Sigmoid colon (tissue), 7 donors: Measurements from ENCODE around the gene ENTHD1. TPM values are rescaled to one million over a fixed set of nuclear protein-coding genes. Genes with fewer than 3 reads are reported as not detected.

ENCODE experiments used
- DNase-seq: peaks from one replicate; pipeline ENCODE4 v3.0.0-alpha.2; 2019
- H3K27ac ChIP-seq, 4 donors: fragments of 200-600 bp; sonication (generic); one replicate each; pipeline ENCODE4 v1.5.1; 2016 to 2019; ENCODE audit warnings: mild to moderate bottlenecking in 1 of 4
- H3K27me3 ChIP-seq, 3 donors: fragments of 200-600 bp; sonication (generic); one replicate each; pipeline ENCODE4 v1.5.1; 2019; ENCODE audit warnings: mild to moderate bottlenecking in 1 of 3
- H3K36me3 ChIP-seq, 4 donors: fragments of 200-600 bp; sonication (generic); one replicate each; pipeline ENCODE4 v1.5.1; 2016 to 2019
- H3K4me1 ChIP-seq, 4 donors: fragments of 200-600 bp; sonication (generic); one replicate each; pipeline ENCODE4 v1.5.1; 2017 to 2019
- H3K4me3 ChIP-seq, 4 donors: fragments of 200-600 bp; sonication (generic); one replicate each; pipeline ENCODE4 v1.5.1; 2017 to 2019; ENCODE audit warnings: mild to moderate bottlenecking in 2 of 4, moderate library complexity in 1 of 4
- H3K9me3 ChIP-seq, 4 donors: fragments of 200-600 bp in 3 of 4; sonication (generic) in 3 of 4; one replicate each; pipeline versions ENCODE4 v1.5.1 to v1.6.1; 2013 to 2019
- CTCF ChIP-seq, 4 experiments: fragments of 450-650 bp in 3 of 4; fragments of 200-600 bp in 1 of 4; IDR thresholded peaks; one replicate each; pipeline ENCODE4 v1.5.1; 2016 to 2019; ENCODE audit warnings: antibody characterized with exemption in 4 of 4, mild to moderate bottlenecking in 3 of 4, moderate library complexity in 2 of 4
- EP300 ChIP-seq, 4 donors: sonication (generic); formaldehyde crosslinking; IDR thresholded peaks; one replicate each; pipeline ENCODE4 v1.6.1; 2017; ENCODE audit warnings: antibody characterized with exemption in 4 of 4
- POLR2A ChIP-seq, 2 donors: fragments of 450-650 bp; IDR thresholded peaks; one replicate each; pipeline ENCODE4 v1.6.1; 2016; ENCODE audit warnings: antibody characterized with exemption in 2 of 2, mild to moderate bottlenecking in 2 of 2, moderate library complexity in 2 of 2
- POLR2AphosphoS5 ChIP-seq, 4 donors: sonication (generic); formaldehyde crosslinking; IDR thresholded peaks; one replicate each; pipeline ENCODE4 v1.6.1; 2017; ENCODE audit warnings: antibody characterized with exemption in 4 of 4
- WGBS, 2 donors: extraction: QIAGEN DNeasy Blood & Tissue Kit; methylation state at CpG; one replicate each; pipeline ENCODE4 v1.1.7; 2013; 5-methylcytosine and 5-hydroxymethylcytosine counted together
- intact Hi-C: fragments of 100-400 bp; cut with DNase I; formaldehyde crosslinking; loops from one replicate; pipeline ENCODE4 v1.15.1; 2023
- polyA plus RNA-seq, 3 donors: library from polyadenylated mRNA; stranded (reverse); fragments of 200-250 nt; gene quantifications; one replicate each; pipeline ENCODE4 v1.2.3, GENCODE V29; 2013
- total RNA-seq, 4 donors: library from RNA; depleted of rRNA; stranded (reverse); fragments of >200 nt; gene quantifications; one replicate each; pipeline ENCODE4 v1.1.0, GENCODE V29; 2016
- donor health status: healthy with polysubstance abuse.
- donor health status: Bipolar disorder and iron deficiency.
- donor health status: healthy.

Gene ENTHD1
- total and polyA plus RNA-seq, 7 donors: 0.09 TPM; not detected in 6

GRCh38 chr22:39705386-39705785 lies 188.2 kb downstream of the ENTHD1 start:
- intact Hi-C loops: no loop called here
- Histone ChIP-seq H3K4me3 (no peak overlapping the region), H3K36me3 (no peaks in the 10 kb centered on the region), H3K9me3 (no peaks in the 10 kb centered on the region), H3K4me1 (no peaks in the 10 kb centered on the region), H3K27ac (no peak overlapping the region), H3K27me3 (peaks cover 0 to 12% (median 0%) of the 10 kb centered on the region in 3 donors)
- 93 to 94% methylated on average over 12 of the region's 12 CpGs for WGBS, 2 donors
- TF ChIP-seq POLR2A (IDR thresholded peaks at IDR 0.05) (no peak), CTCF (IDR thresholded peaks at IDR 0.05) (no peak), EP300 (IDR thresholded peaks at IDR 0.05) (no peak), POLR2AphosphoS5 (IDR thresholded peaks at IDR 0.05) (no peak)
- DNase-seq: no peak

GRCh38 chr22:39703928-39704639 lies 189.5 kb downstream of the ENTHD1 start:
- intact Hi-C loops: no loop called here

GRCh38 chr22:39703091-39703490 lies 190.5 kb downstream of the ENTHD1 start:
- no peaks in the 10 kb centered on the region for H3K4me1 ChIP-seq
- WGBS, 2 donors: 84% methylated on average over 8 of the region's 8 CpGs
- H3K4me3 ChIP-seq: no peak overlapping the region
- H3K9me3 ChIP-seq: no peaks in the 10 kb centered on the region
- H3K36me3 ChIP-seq: no peaks in the 10 kb centered on the region
- DNase-seq: no peak
- peaks cover 0 to 14% (median 0%) of the 10 kb centered on the region in 3 donors for H3K27me3 ChIP-seq
- TF ChIP-seq EP300 (IDR thresholded peaks at IDR 0.05) (no peak), POLR2AphosphoS5 (IDR thresholded peaks at IDR 0.05) (no peak), CTCF (IDR thresholded peaks at IDR 0.05) (no peak), POLR2A (IDR thresholded peaks at IDR 0.05) (no peak)
- intact Hi-C loops: no loop called here
- no peak overlapping the region for H3K27ac ChIP-seq

More at GRCh38 chr22:39703928-39704639, 189.5 kb downstream of the ENTHD1 start:
- Histone ChIP-seq H3K4me1 (no peaks in the 10 kb centered on the region), H3K4me3 (no peak overlapping the region), H3K36me3 (no peaks in the 10 kb centered on the region), H3K27me3 (peaks cover 0 to 14% (median 0%) of the 10 kb centered on the region in 3 donors), H3K27ac (peak overlapping the region in 1 of 4 donors; percentile 18), H3K9me3 (no peaks in the 10 kb centered on the region)
- no peak for DNase-seq
- WGBS, 2 donors: 71 to 84% methylated on average over 17 of the region's 17 CpGs
- TF ChIP-seq POLR2AphosphoS5 (IDR thresholded peaks at IDR 0.05) (peak in 2 of 4 donors; percentile 15 to 54), EP300 (IDR thresholded peaks at IDR 0.05) (no peak), POLR2A (IDR thresholded peaks at IDR 0.05) (no peak)

- DNase-seq: no peak
- Histone ChIP-seq H3K4me3 (no peak overlapping the region), H3K4me1 (no peaks in the 10 kb centered on the region), H3K27me3 (peaks cover 0 to 21% (median 0%) of the 10 kb centered on the region in 3 donors), H3K36me3 (no peaks in the 10 kb centered on the region), H3K9me3 (no peaks in the 10 kb centered on the region), H3K27ac (no peak overlapping the region)
- 78 to 87% methylated on average over 7 of the region's 7 CpGs for WGBS, 2 donors
- TF ChIP-seq CTCF (IDR thresholded peaks at IDR 0.05) (no peak), POLR2AphosphoS5 (IDR thresholded peaks at IDR 0.05) (no peak)
- intact Hi-C loops: no loop called here
Observed at GRCh38 chr22:39700565-39700964, 193.0 kb downstream of the ENTHD1 start.

- no peaks in the 10 kb centered on the region for H3K4me1 ChIP-seq
- DNase-seq: no peak
- no peaks in the 10 kb centered on the region for H3K9me3 ChIP-seq
- peaks cover 0 to 26% (median 0%) of the 10 kb centered on the region in 3 donors for H3K27me3 ChIP-seq
- no peaks in the 10 kb centered on the region for H3K36me3 ChIP-seq
- 86 to 87% methylated on average over 19 of the region's 19 CpGs for WGBS, 2 donors
- intact Hi-C loops: no loop called here
- TF ChIP-seq EP300 (IDR thresholded peaks at IDR 0.05) (no peak), POLR2AphosphoS5 (IDR thresholded peaks at IDR 0.05) (no peak), CTCF (IDR thresholded peaks at IDR 0.05) (no peak), POLR2A (IDR thresholded peaks at IDR 0.05) (no peak)
- H3K4me3 ChIP-seq: no peak overlapping the region
- H3K27ac ChIP-seq: no peak overlapping the region
Observed at GRCh38 chr22:39699631-39700360, 193.8 kb downstream of the ENTHD1 start.
